Psoas muscle (tissue), 8 donors: ENCODE measurements around the gene ARF5. TPM values are rescaled to one million over a fixed set of nuclear protein-coding genes. Genes with fewer than 3 reads are reported as not detected.

Experiments used
- ATAC-seq, 4 donors: fragments of 200-7000 bp; cut with Tn5 transposase; one replicate each; pipeline ENCODE4 v1.9.1; 2020; ENCODE audit warnings: moderate library complexity in 3 of 4, mild to moderate bottlenecking in 2 of 4
- DNase-seq, 2 donors: peaks; one replicate each; pipeline ENCODE4 v3.0.0-alpha.2; 2020
- H3K27ac ChIP-seq: fragments of 200-600 bp; one replicate; pipeline ENCODE4 v1.8.0; 2022
- H3K27me3 ChIP-seq, 3 donors: fragments of 200-600 bp in 1 of 3; one replicate each; pipeline versions ENCODE4 v1.6.1 to v1.8.0; 2013 to 2022; ENCODE audit warnings: low read length in 2 of 3, mild to moderate bottlenecking in 2 of 3, moderate library complexity in 1 of 3; ENCODE audit not compliant: insufficient read depth in 3 of 3
- H3K36me3 ChIP-seq, 2 donors: fragments of 200-600 bp in 1 of 2; one replicate each; pipeline versions ENCODE4 v1.6.1 to v1.8.0; 2013 to 2022; ENCODE audit warnings: low read depth in 1 of 2, mild to moderate bottlenecking in 1 of 2, moderate library complexity in 1 of 2; ENCODE audit not compliant: insufficient read depth in 1 of 2
- H3K4me1 ChIP-seq: fragments of 200-600 bp; one replicate; pipeline ENCODE4 v1.8.0; 2022
- H3K4me3 ChIP-seq: fragments of 200-600 bp; one replicate; pipeline ENCODE4 v1.8.0; 2022; ENCODE audit warnings: mild to moderate bottlenecking
- H3K9me3 ChIP-seq: fragments of 200-600 bp; one replicate; pipeline ENCODE4 v1.8.0; 2022
- WGBS, 3 donors: extraction: QIAGEN DNeasy Blood & Tissue Kit; methylation state at CpG; one replicate each; pipeline versions ENCODE4 v1.1.6 to v1.1.7; 2013; 5-methylcytosine and 5-hydroxymethylcytosine counted together
- intact Hi-C, 2 donors: fragments of 100-400 bp; cut with DNase I; formaldehyde crosslinking; loops; one replicate each; pipeline versions ENCODE4 v1.11.0 to v1.14.2; 2022
- polyA plus RNA-seq, 3 donors: library from polyadenylated mRNA; stranded (reverse); fragments of 200-250 nt; gene quantifications; one replicate each; pipeline ENCODE4 v1.2.3, GENCODE V29; 2013
- total RNA-seq, 4 donors: library from RNA; stranded (reverse); fragmentation: NEBNext Ultra II Directional in 2 of 4; extraction: Animal tissue kit (Norgen Biotek cat#: 25700) in 2 of 4; gene quantifications; one replicate each; pipeline versions ENCODE4 v1.2.1 to v1.2.4, GENCODE V29; 2021 to 2023
- TF ChIP-seq, protein P1 (sequence below): fragments of 200-600 bp; IDR thresholded peaks from one replicate; pipeline ENCODE4 v1.8.0; 2022; ENCODE audit warnings: antibody characterized with exemption
- donor health status: healthy with polysubstance abuse.
- donor health status: DM: no; HTN: no; CAD: no; lungs with moderate emphysema.
- donor health status: Bipolar disorder and iron deficiency.
- donor health status: healthy.
- donor health status: DM: yes; HTN: yes; CAD: no.
- donor health status: DM: no; HTN: no; CAD: no.
- donor health status: DM: no; HTN: no; CAD: no.
- donor health status: DM: yes; HTN: yes; CAD: no.

Gene ARF5
- total and polyA plus RNA-seq, 7 donors, result 78.7 to 118 (median 91.0) TPM

DNA sequence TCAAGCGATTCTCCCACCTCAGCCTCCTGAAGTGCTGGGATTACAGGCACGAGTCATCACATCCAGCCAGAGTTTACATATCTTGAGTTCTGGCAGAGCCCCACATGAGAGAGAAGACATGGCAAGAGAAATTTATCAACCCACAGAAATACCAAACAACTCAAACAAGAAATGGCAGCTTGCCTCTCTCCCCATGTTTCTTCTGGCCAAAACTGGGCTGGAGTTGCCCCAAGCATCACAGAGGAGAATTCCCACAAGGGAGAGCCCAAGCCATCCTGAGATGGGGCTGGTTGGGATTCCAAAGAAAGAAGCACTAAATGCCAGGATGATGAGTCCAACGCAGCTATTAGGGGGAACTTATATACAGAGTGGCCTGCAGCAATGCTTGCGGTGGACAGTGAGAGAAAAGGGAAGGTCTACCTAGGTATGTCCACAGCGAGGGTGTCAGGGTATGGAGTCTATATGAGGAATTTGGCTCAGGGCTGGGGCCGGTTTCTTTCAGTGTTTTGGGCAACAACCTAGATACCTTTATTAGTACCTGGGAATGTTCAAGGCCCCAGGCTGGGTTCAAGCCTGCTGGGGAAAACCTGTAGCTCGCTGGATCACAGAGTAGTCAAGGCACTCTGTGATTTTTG is 44.2 kb downstream of the ARF5 start:
- Histone ChIP-seq H3K4me1 (no peaks in the 10 kb centered on the region), H3K9me3 (no peaks in the 10 kb centered on the region), H3K36me3 (no peaks in the 10 kb centered on the region), H3K27ac (no peak overlapping the region), H3K27me3 (peaks cover 0 to 14% (median 0%) of the 10 kb centered on the region in 3 donors), H3K4me3 (no peak overlapping the region)
- intact Hi-C loops, result no loop called here
- no peak for ATAC-seq
- TF ChIP-seq, protein P1, sequence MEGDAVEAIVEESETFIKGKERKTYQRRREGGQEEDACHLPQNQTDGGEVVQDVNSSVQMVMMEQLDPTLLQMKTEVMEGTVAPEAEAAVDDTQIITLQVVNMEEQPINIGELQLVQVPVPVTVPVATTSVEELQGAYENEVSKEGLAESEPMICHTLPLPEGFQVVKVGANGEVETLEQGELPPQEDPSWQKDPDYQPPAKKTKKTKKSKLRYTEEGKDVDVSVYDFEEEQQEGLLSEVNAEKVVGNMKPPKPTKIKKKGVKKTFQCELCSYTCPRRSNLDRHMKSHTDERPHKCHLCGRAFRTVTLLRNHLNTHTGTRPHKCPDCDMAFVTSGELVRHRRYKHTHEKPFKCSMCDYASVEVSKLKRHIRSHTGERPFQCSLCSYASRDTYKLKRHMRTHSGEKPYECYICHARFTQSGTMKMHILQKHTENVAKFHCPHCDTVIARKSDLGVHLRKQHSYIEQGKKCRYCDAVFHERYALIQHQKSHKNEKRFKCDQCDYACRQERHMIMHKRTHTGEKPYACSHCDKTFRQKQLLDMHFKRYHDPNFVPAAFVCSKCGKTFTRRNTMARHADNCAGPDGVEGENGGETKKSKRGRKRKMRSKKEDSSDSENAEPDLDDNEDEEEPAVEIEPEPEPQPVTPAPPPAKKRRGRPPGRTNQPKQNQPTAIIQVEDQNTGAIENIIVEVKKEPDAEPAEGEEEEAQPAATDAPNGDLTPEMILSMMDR, result no peak
- 75 to 86% (median 80%) methylated on average over 7 of the region's 7 CpGs for WGBS, 3 donors
- no peak for DNase-seq

DNA sequence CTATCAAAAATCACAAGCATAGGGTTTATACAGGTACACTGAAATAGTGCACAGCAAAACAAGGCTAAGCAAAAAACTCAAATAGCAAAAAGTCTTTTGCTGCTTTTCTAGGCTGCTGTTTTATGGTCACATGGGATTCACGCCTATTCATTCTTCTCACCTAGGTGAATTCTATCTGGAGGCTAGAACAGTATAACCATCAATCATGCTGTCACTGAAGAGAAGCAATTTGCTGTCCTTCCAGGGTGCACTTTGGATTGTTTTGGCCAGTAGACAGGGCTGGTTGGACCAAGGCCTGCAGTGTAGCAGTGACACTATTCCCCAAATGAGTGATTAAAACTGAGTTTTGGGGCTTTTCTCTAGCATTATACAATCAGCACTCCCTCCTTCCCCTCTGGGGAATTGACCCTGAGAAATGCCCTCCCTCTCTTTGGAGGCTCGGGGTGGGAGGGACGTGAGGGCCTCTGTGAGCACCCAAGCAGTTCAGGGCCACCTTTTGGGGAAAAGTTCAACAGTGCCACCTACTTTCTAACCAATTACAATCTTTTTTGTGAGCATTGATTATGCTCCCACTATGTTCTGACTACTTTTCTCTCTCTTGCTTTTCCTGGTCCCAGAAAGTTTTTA is 47.6 kb downstream of the ARF5 start:
- Histone ChIP-seq H3K27ac (no peak overlapping the region), H3K4me3 (no peak overlapping the region), H3K9me3 (no peaks in the 10 kb centered on the region), H3K36me3 (no peaks in the 10 kb centered on the region), H3K27me3 (peaks cover 0 to 29% (median 0%) of the 10 kb centered on the region in 3 donors), H3K4me1 (no peaks in the 10 kb centered on the region)
- DNase-seq (no peak), ATAC-seq (no peak)
- 39 to 46% (median 42%) methylated on average over 3 of the region's 3 CpGs for WGBS, 3 donors
- intact Hi-C loops, result no loop called here
- TF ChIP-seq, protein P1, result no peak

DNA sequence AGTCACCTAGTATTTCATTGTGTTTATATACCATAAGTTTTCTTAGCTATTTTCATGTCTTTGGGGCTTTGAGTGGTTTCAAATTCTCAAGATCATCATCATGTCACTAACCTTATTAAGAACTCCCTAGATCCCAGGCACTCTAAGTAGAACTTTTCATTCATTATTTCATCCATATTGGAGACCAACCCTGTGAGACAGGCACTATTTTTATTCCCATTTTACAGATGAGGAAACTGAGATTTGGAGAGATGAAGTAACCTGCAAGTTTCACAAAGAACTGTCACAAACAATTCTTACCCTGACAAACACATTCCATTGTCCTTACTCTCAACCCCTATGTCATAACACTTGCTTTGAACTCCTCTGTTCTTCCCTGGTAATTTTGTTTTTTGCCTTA is 50.0 kb downstream of the ARF5 start:
- TF ChIP-seq, protein P1, result no peak
- intact Hi-C loops, result no loop called here
- no peak overlapping the region for H3K4me3 ChIP-seq
- ATAC-seq (no peak), DNase-seq (no peak)
- H3K27me3 ChIP-seq, result peaks cover 0 to 18% (median 0%) of the 10 kb centered on the region in 3 donors
- no peaks in the 10 kb centered on the region for H3K4me1 ChIP-seq
- H3K27ac ChIP-seq, result no peak overlapping the region
- no peaks in the 10 kb centered on the region for H3K9me3 ChIP-seq
- no peaks in the 10 kb centered on the region for H3K36me3 ChIP-seq

Other genes with a start within 250 kb of the ARF5 start
- 10 to 100 TPM; 26.6 to 33.6 (median 28.7) TPM for gene ZNF800, start 195.7 kb upstream of the ARF5 start, total RNA-seq
- 10 to 100 TPM in 1 of 3 donors, 1 to 10 TPM in 2; 4.1 to 11.8 (median 5.2) TPM for gene ZNF800, start 195.7 kb upstream of the ARF5 start, polyA plus RNA-seq
- 10 to 100 TPM in 2 of 4 donors, 1 to 10 TPM in 2; 8.2 to 12.4 (median 9.3) TPM for gene GCC1, start 2.8 kb upstream of the ARF5 start, total RNA-seq
- 10 to 100 TPM in 1 of 3 donors, 1 to 10 TPM in 2; 6.1 to 24.0 (median 7.3) TPM for gene GCC1, start 2.8 kb upstream of the ARF5 start, polyA plus RNA-seq
- gene FSCN3, start 5.3 kb downstream of the ARF5 start, total RNA-seq, result under 1 TPM in 2 of 4 donors, not detected in 2; 0.34 to 0.42 TPM
- gene FSCN3, start 5.3 kb downstream of the ARF5 start, polyA plus RNA-seq, result under 1 TPM; 0.06 to 0.76 (median 0.17) TPM
- not detected for gene PAX4, start 29.7 kb downstream of the ARF5 start, total RNA-seq
- gene PAX4, start 29.7 kb downstream of the ARF5 start, polyA plus RNA-seq, result not detected
- gene SND1, start 63.8 kb downstream of the ARF5 start, total RNA-seq, result 10 to 100 TPM; 46.2 to 71.6 (median 53.4) TPM
- 10 to 100 TPM; 29.2 to 72.8 (median 35.1) TPM for gene SND1, start 63.8 kb downstream of the ARF5 start, polyA plus RNA-seq